HepG2 (cell line): ENCODE measurements around the gene TMEM204. TPM values are rescaled to one million over a fixed set of nuclear protein-coding genes. Genes with fewer than 3 reads are reported as not detected.

ENCODE experiments used
- ATAC-seq: fragments of 200-7000 bp; cut with Tn5 transposase; 3 replicates; pipeline ENCODE4 v1.9.1; 2020; ENCODE audit warnings: mild to moderate bottlenecking, moderate library complexity
- BruUV-seq: library from RNA; stranded (reverse); fragments of 400-500 nt; replicated peaks from 2 replicates; lab custom pipeline; 2021; lab: Mats Ljungman, UMichigan
- CTCF ChIA-PET: fragments of 300-600 bp; formaldehyde crosslinking; extraction: SDS; loops from one replicate; lab custom pipeline; 2021; ENCODE audit warnings: low total read pairs, inconsistent platforms, low intra/inter-chr PET ratio; lab: Yijun Ruan, JAX
- POLR2A ChIA-PET: fragments of 350-600 bp; sonication (Branson Sonifier 250); formaldehyde crosslinking; loops from one replicate; lab custom pipeline; 2020; ENCODE audit warnings: antibody characterized with exemption, inconsistent platforms; lab: Yijun Ruan, JAX
- DNase-seq: peaks from one replicate; pipeline ENCODE4 v3.0.0-alpha.2; 2015; ENCODE audit warnings: low spot score
- FAIRE-seq: peaks from 3 replicates; lab custom pipeline; 2011; peaks lifted over from hg19 to GRCh38; lab: Jason Lieb, UNC
- H2AFZ ChIP-seq: one replicate; pipeline ENCODE4 v1.6.1; 2011; ENCODE audit warnings: low read length, inconsistent platforms
- H3K27ac ChIP-seq: fragments of 300-600 bp; 3 replicates; pipeline ENCODE4 v1.8.0; 2011; ENCODE audit warnings: mixed run types, mild to moderate bottlenecking, mixed read lengths, low read length, inconsistent platforms; ENCODE audit not compliant: insufficient read depth; ENCODE audit errors: extremely low read length
- H3K27me3 ChIP-seq, 2 experiments: fragments of 200-600 bp in 1 of 2; 2 replicates in 1 of 2; 3 replicates in 1 of 2; pipeline versions ENCODE4 v1.6.0 to v1.8.0; 2011; ENCODE audit warnings: low read length in 2 of 2, mild to moderate bottlenecking in 2 of 2, moderate library complexity in 2 of 2, inconsistent platforms in 1 of 2; ENCODE audit not compliant: insufficient read depth in 2 of 2, control insufficient read depth in 1 of 2
- H3K36me3 ChIP-seq, 2 experiments: fragments of 200-600 bp in 1 of 2; replicated peaks in 1 of 2; 2 replicates in 1 of 2; 3 replicates in 1 of 2; pipeline versions ENCODE4 v1.5.1 to v1.8.0; 2011; ENCODE audit warnings: low read length in 2 of 2, inconsistent platforms in 1 of 2; ENCODE audit not compliant: insufficient read depth in 2 of 2, control insufficient read depth in 1 of 2
- H3K4me1 ChIP-seq: 2 replicates; pipeline ENCODE4 v1.5.1; 2012; ENCODE audit warnings: low read length, inconsistent platforms; ENCODE audit not compliant: insufficient read depth
- H3K4me2 ChIP-seq: 2 replicates; pipeline ENCODE4 v1.6.0; 2011; ENCODE audit warnings: low read depth, low read length, inconsistent platforms
- H3K4me3 ChIP-seq, 3 experiments: fragments of 200-600 bp in 1 of 3; sonication (generic), shearing (Covaris generic) in 1 of 3; replicated peaks in 1 of 3; 2 replicates each; pipeline ENCODE4 v1.5.1; 2011 to 2016; ENCODE audit warnings: low read length in 3 of 3, inconsistent platforms in 2 of 3, low read depth in 2 of 3, mild to moderate bottlenecking in 2 of 3, control low read depth in 1 of 3, mixed read lengths in 1 of 3; ENCODE audit not compliant: insufficient read depth in 1 of 3
- H3K79me2 ChIP-seq: one replicate; pipeline ENCODE4 v1.6.1; 2011; ENCODE audit warnings: low read length, inconsistent platforms; ENCODE audit not compliant: insufficient read depth
- H3K9ac ChIP-seq: 2 replicates; pipeline ENCODE4 v1.6.0; 2011; ENCODE audit warnings: mild to moderate bottlenecking, low read depth, low read length, inconsistent platforms; ENCODE audit not compliant: insufficient read depth
- H3K9me3 ChIP-seq: 2 replicates; pipeline ENCODE4 v1.5.1; 2012; ENCODE audit warnings: mild to moderate bottlenecking, low read length
- H4K20me1 ChIP-seq: 2 replicates; pipeline ENCODE4 v1.6.0; 2011; ENCODE audit warnings: inconsistent platforms, mild to moderate bottlenecking, low read length, moderate library complexity; ENCODE audit not compliant: insufficient read depth
- AGO1 ChIP-seq: fragments of 200-400 bp; formaldehyde crosslinking; IDR thresholded peaks from 2 replicates; pipeline ENCODE4 v1.6.1; 2017; ENCODE audit warnings: mild to moderate bottlenecking, low read depth, low read length, moderate library complexity; ENCODE audit not compliant: poor library complexity, severe bottlenecking
- CHD4 ChIP-seq: fragments of 200-600 bp; sonication (generic); IDR thresholded peaks from 2 replicates; pipeline ENCODE4 v1.7.0; 2017; ENCODE audit warnings: mild to moderate bottlenecking, low read length, borderline replicate concordance
- SIX4 ChIP-seq: sonication (generic); formaldehyde crosslinking; IDR thresholded peaks from 2 replicates; pipeline ENCODE4 v1.4.0; 2020; ENCODE audit warnings: missing genetic modification reagents
- XRCC5 ChIP-seq: fragments of 200-400 bp; formaldehyde crosslinking; optimal IDR thresholded peaks from 2 replicates; pipeline ENCODE3; 2017; ENCODE audit warnings: mild to moderate bottlenecking, low read length
- ZNF274 ChIP-seq: sonication (generic); formaldehyde crosslinking; IDR thresholded peaks from 2 replicates; pipeline ENCODE4 v1.5.1; 2020; ENCODE audit warnings: mild to moderate bottlenecking, missing genetic modification reagents
- ZNF605 ChIP-seq: sonication (generic); formaldehyde crosslinking; IDR thresholded peaks from 2 replicates; pipeline ENCODE4 v1.8.0; 2022; ENCODE audit warnings: mild to moderate bottlenecking, missing genetic modification reagents
- ZNF816 ChIP-seq: sonication (generic); formaldehyde crosslinking; IDR thresholded peaks from 2 replicates; pipeline ENCODE4 v1.8.0; 2022; ENCODE audit warnings: missing genetic modification reagents, mild to moderate bottlenecking, borderline replicate concordance
- ZNF891 ChIP-seq: sonication (generic); formaldehyde crosslinking; IDR thresholded peaks from 2 replicates; pipeline ENCODE4 v1.5.0; 2020; ENCODE audit warnings: mild to moderate bottlenecking, missing genetic modification reagents
- ZSCAN21 ChIP-seq: sonication (generic); formaldehyde crosslinking; IDR thresholded peaks from 2 replicates; pipeline ENCODE4 v1.8.0; 2022; ENCODE audit warnings: mild to moderate bottlenecking, missing genetic modification reagents, moderate library complexity, borderline replicate concordance
- WGBS: methylation state at CpG from one replicate; pipeline ENCODE4 v1.1.6; 2017; ENCODE audit warnings: low lambda C conversion rate; 5-methylcytosine and 5-hydroxymethylcytosine counted together
- in situ Hi-C: cut with HindIII; loops from 2 replicates; pipeline ENCODE4 v1.10.0; 2017; ENCODE audit warnings: low pct_unique_long_range_greater_than_20kb; ENCODE audit not compliant: extremely low pct_ligation_motif_present
- intact Hi-C: fragments of 100-400 bp; cut with micrococcal nuclease; formaldehyde crosslinking; loops from one replicate; pipeline ENCODE4 v1.10.0; 2022; ENCODE audit not compliant: unreplicated experiment
- polyA plus RNA-seq, 8 experiments: library from polyadenylated mRNA; depleted of rRNA in 3 of 8; stranded (reverse) in 7 of 8; unstranded in 1 of 8; fragments of >200 nt; fragmentation: Illumina TruSeq in 4 of 8; extraction: Trizol in 4 of 8; gene quantifications; 2 replicates each; pipeline versions ENCODE4 v1.2.1 to v1.2.3, GENCODE V29; 2011 to 2016; ENCODE audit warnings: low read depth in 4 of 8, missing spikeins in 1 of 8, mixed read lengths in 1 of 8; ENCODE audit not compliant: insufficient read depth in 1 of 8
- total RNA-seq, 5 experiments: library from RNA; depleted of rRNA; stranded (reverse); fragments of >200 nt; fragmentation: Illumina TruSeq; extraction: Trizol; gene quantifications; 2 replicates each; pipeline ENCODE4 v1.2.3, GENCODE V29; 2016; ENCODE audit warnings: low read depth in 1 of 5
- TF ChIP-seq, protein P1 (sequence below): sonication (generic); formaldehyde crosslinking; IDR thresholded peaks from 2 replicates; pipeline ENCODE4 v1.8.1; 2023; ENCODE audit warnings: mild to moderate bottlenecking, missing genetic modification reagents, borderline replicate concordance
- TF ChIP-seq, protein P2 (sequence below): fragments of 450-650 bp; IDR thresholded peaks from 2 replicates; pipeline ENCODE4 v1.6.1; 2016

TMEM204 gene
- total and polyA plus RNA-seq, 2 of the 13 experiments (the other 11 are each of a cell fraction or from before 2014, with no cell fraction given), result not detected

DNA sequence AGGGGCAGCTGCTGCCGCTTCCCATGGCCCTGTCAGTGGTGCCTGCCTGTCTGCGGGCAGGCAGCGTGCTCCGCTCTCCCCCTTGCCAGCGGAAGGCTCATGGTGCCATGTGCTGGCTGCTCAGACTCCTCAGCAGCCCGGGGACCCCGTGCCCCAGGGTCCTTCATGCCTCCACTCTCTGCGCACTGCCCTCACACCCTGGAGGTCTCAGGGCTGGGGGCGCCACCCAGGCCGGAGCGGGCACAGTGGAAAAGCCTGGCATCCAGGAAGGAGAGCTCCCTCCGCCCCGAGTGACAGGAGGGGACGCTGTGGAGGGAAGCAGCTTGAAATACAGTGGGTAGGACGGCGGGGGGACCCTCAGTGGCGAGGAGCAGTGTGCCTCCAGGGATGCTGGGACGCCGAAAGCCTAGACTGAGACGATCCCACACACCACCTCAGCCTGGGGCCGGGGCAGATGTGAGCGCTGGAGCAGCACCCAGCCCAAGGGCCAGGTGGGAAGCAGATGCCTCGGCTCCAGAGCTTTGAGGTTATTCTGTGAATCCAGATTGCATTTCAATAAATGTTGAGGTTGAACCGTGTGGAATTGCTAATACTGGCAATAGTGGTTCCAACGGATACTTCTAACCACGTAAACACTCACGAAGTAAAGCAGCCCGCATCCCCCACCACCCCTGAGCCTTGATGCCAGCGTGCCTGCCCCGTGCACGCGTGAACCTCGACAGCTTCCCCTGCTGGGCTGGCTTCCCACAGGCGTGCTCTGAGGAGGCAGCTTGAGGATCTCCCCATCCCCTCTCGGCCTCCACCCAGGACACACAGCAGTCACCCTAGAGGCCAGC lies 6.5 kb downstream of the TMEM204 start:
- no peak for FAIRE-seq
- no peaks in the 10 kb centered on the region for H3K36me3 ChIP-seq
- BruUV-seq, result no TSS peak
- CTCF ChIA-PET, result no interaction called here
- H3K4me3 ChIP-seq, result no peak overlapping the region
- H3K4me1 ChIP-seq, result peaks cover 8% of the 10 kb centered on the region
- TF ChIP-seq XRCC5 (no peak), AGO1 (no peak), ZSCAN21 (CRISPR knock-in tag) (no peak), SIX4 (CRISPR knock-in tag) (no peak), ZNF891 (CRISPR knock-in tag) (no peak), CHD4 (no peak), ZNF816 (CRISPR knock-in tag) (no peak), ZNF274 (no peak), ZNF605 (CRISPR knock-in tag) (no peak)
- TF ChIP-seq, all 625 proteins: peak for 0
- Histone ChIP-seq H3K79me2 (no peaks in the 10 kb centered on the region), H3K27ac (no peak overlapping the region), H3K9me3 (no peaks in the 10 kb centered on the region), H3K9ac (no peak overlapping the region), H4K20me1 (no peaks in the 10 kb centered on the region), H2AFZ (no peak overlapping the region), H3K27me3 (no peaks in the 10 kb centered on the region), H3K4me2 (no peak overlapping the region)
- ATAC-seq (no peak), DNase-seq (no peak)
- in situ Hi-C loops, result no loop called here
- intact Hi-C loops, result no loop called here
- 90% methylated on average over 24 of the region's 35 CpGs for WGBS
- POLR2A ChIA-PET, result no interaction called here

DNA sequence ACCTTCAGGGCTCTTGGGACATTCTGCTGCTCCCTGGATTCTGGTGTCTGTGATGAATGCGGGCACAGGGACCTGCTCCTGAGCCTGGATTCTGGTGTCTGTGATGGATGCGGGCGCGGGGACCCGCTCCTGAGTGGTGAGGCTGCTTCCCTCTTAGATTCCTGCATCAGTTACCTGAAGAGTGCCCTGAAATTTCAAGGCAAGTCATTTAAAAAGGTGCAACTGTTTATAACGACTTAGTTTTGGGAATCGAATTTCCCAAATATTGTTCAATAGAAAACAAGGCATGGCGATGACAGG lies 7.0 kb downstream of the TMEM204 start:
- BruUV-seq, result no TSS peak
- H3K27me3 ChIP-seq, result no peaks in the 10 kb centered on the region
- WGBS, result 84% methylated on average over 8 of the region's 8 CpGs
- intact Hi-C loops (no loop called here), in situ Hi-C loops (no loop called here)
- no peaks in the 10 kb centered on the region for H3K36me3 ChIP-seq
- no peak overlapping the region for H3K4me3 ChIP-seq
- ATAC-seq (no peak), DNase-seq (no peak)
- H3K9me3 ChIP-seq, result no peaks in the 10 kb centered on the region
- no peak overlapping the region for H3K27ac ChIP-seq
- H3K9ac ChIP-seq, result no peak overlapping the region
- no peaks in the 10 kb centered on the region for H3K79me2 ChIP-seq
- CTCF ChIA-PET, result no interaction called here
- H3K4me1 ChIP-seq, result peaks cover 14% of the 10 kb centered on the region
- TF ChIP-seq, protein P1, sequence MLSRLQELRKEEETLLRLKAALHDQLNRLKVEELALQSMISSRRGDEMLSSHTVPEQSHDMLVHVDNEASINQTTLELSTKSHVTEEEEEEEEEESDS (CRISPR knock-in tag), result no peak
- TF ChIP-seq, protein P2, sequence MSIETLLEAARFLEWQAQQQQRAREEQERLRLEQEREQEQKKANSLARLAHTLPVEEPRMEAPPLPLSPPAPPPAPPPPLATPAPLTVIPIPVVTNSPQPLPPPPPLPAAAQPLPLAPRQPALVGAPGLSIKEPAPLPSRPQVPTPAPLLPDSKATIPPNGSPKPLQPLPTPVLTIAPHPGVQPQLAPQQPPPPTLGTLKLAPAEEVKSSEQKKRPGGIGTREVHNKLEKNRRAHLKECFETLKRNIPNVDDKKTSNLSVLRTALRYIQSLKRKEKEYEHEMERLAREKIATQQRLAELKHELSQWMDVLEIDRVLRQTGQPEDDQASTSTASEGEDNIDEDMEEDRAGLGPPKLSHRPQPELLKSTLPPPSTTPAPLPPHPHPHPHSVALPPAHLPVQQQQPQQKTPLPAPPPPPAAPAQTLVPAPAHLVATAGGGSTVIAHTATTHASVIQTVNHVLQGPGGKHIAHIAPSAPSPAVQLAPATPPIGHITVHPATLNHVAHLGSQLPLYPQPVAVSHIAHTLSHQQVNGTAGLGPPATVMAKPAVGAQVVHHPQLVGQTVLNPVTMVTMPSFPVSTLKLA, result no peak
- TF ChIP-seq, all 625 proteins: peak for 0
- FAIRE-seq, result no peak
- POLR2A ChIA-PET, result no interaction called here
- Histone ChIP-seq H2AFZ (no peak overlapping the region), H4K20me1 (no peaks in the 10 kb centered on the region), H3K4me2 (no peak overlapping the region)
